HepG2 (cell line): ENCODE measurements around the gene GON4L. TPM values are rescaled to one million over a fixed set of nuclear protein-coding genes. Genes with fewer than 3 reads are reported as not detected.
A peak's percentile ranks its signal among the peaks of the same experiment; 100 is the strongest.
"Not testable (repeated sequence)": the region's sequence is repeated elsewhere in the genome, so short reads cannot be mapped to it uniquely, and the experiment has no call there.

Source experiments
- ATAC-seq: fragments of 200-7000 bp; cut with Tn5 transposase; 3 replicates; pipeline ENCODE4 v1.9.1; 2020; ENCODE audit warnings: mild to moderate bottlenecking, moderate library complexity
- BruUV-seq: library from RNA; stranded (reverse); fragments of 400-500 nt; replicated peaks from 2 replicates; lab custom pipeline; 2021; lab: Mats Ljungman, UMichigan
- CTCF ChIA-PET: fragments of 300-600 bp; formaldehyde crosslinking; extraction: SDS; loops from one replicate; lab custom pipeline; 2021; ENCODE audit warnings: low total read pairs, inconsistent platforms, low intra/inter-chr PET ratio; lab: Yijun Ruan, JAX
- POLR2A ChIA-PET: fragments of 350-600 bp; sonication (Branson Sonifier 250); formaldehyde crosslinking; loops from one replicate; lab custom pipeline; 2020; ENCODE audit warnings: antibody characterized with exemption, inconsistent platforms; lab: Yijun Ruan, JAX
- DNase-seq: peaks from one replicate; pipeline ENCODE4 v3.0.0-alpha.2; 2015; ENCODE audit warnings: low spot score
- FAIRE-seq: peaks from 3 replicates; lab custom pipeline; 2011; peaks lifted over from hg19 to GRCh38; lab: Jason Lieb, UNC
- H2AFZ ChIP-seq: one replicate; pipeline ENCODE4 v1.6.1; 2011; ENCODE audit warnings: low read length, inconsistent platforms
- H3K27ac ChIP-seq: fragments of 300-600 bp; 3 replicates; pipeline ENCODE4 v1.8.0; 2011; ENCODE audit warnings: mixed run types, mild to moderate bottlenecking, mixed read lengths, low read length, inconsistent platforms; ENCODE audit not compliant: insufficient read depth; ENCODE audit errors: extremely low read length
- H3K27me3 ChIP-seq, 2 experiments: fragments of 200-600 bp in 1 of 2; 2 replicates in 1 of 2; 3 replicates in 1 of 2; pipeline versions ENCODE4 v1.6.0 to v1.8.0; 2011; ENCODE audit warnings: low read length in 2 of 2, mild to moderate bottlenecking in 2 of 2, moderate library complexity in 2 of 2, inconsistent platforms in 1 of 2; ENCODE audit not compliant: insufficient read depth in 2 of 2, control insufficient read depth in 1 of 2
- H3K36me3 ChIP-seq, 2 experiments: fragments of 200-600 bp in 1 of 2; replicated peaks in 1 of 2; 2 replicates in 1 of 2; 3 replicates in 1 of 2; pipeline versions ENCODE4 v1.5.1 to v1.8.0; 2011; ENCODE audit warnings: low read length in 2 of 2, inconsistent platforms in 1 of 2; ENCODE audit not compliant: insufficient read depth in 2 of 2, control insufficient read depth in 1 of 2
- H3K4me1 ChIP-seq: 2 replicates; pipeline ENCODE4 v1.5.1; 2012; ENCODE audit warnings: low read length, inconsistent platforms; ENCODE audit not compliant: insufficient read depth
- H3K4me2 ChIP-seq: 2 replicates; pipeline ENCODE4 v1.6.0; 2011; ENCODE audit warnings: low read depth, low read length, inconsistent platforms
- H3K4me3 ChIP-seq, 3 experiments: fragments of 200-600 bp in 1 of 3; sonication (generic), shearing (Covaris generic) in 1 of 3; replicated peaks in 1 of 3; 2 replicates each; pipeline ENCODE4 v1.5.1; 2011 to 2016; ENCODE audit warnings: low read length in 3 of 3, inconsistent platforms in 2 of 3, low read depth in 2 of 3, mild to moderate bottlenecking in 2 of 3, control low read depth in 1 of 3, mixed read lengths in 1 of 3; ENCODE audit not compliant: insufficient read depth in 1 of 3
- H3K79me2 ChIP-seq: one replicate; pipeline ENCODE4 v1.6.1; 2011; ENCODE audit warnings: low read length, inconsistent platforms; ENCODE audit not compliant: insufficient read depth
- H3K9ac ChIP-seq: 2 replicates; pipeline ENCODE4 v1.6.0; 2011; ENCODE audit warnings: mild to moderate bottlenecking, low read depth, low read length, inconsistent platforms; ENCODE audit not compliant: insufficient read depth
- H3K9me3 ChIP-seq: 2 replicates; pipeline ENCODE4 v1.5.1; 2012; ENCODE audit warnings: mild to moderate bottlenecking, low read length
- H4K20me1 ChIP-seq: 2 replicates; pipeline ENCODE4 v1.6.0; 2011; ENCODE audit warnings: inconsistent platforms, mild to moderate bottlenecking, low read length, moderate library complexity; ENCODE audit not compliant: insufficient read depth
- GPBP1L1 ChIP-seq: sonication (generic); formaldehyde crosslinking; IDR thresholded peaks from 2 replicates; pipeline ENCODE4 v1.5.0; 2020; ENCODE audit warnings: mild to moderate bottlenecking, missing genetic modification reagents
- HOXA5 ChIP-seq: sonication (generic); formaldehyde crosslinking; IDR thresholded peaks from 2 replicates; pipeline ENCODE4 v1.4.0; 2020; ENCODE audit warnings: missing genetic modification reagents
- POLR2G ChIP-seq: fragments of 200-400 bp; formaldehyde crosslinking; IDR thresholded peaks from 2 replicates; pipeline ENCODE4 v1.6.1; 2018; ENCODE audit warnings: mild to moderate bottlenecking, low read depth, low read length, moderate library complexity
- WGBS: methylation state at CpG from one replicate; pipeline ENCODE4 v1.1.6; 2017; ENCODE audit warnings: low lambda C conversion rate; 5-methylcytosine and 5-hydroxymethylcytosine counted together
- in situ Hi-C: cut with HindIII; loops from 2 replicates; pipeline ENCODE4 v1.10.0; 2017; ENCODE audit warnings: low pct_unique_long_range_greater_than_20kb; ENCODE audit not compliant: extremely low pct_ligation_motif_present
- intact Hi-C: fragments of 100-400 bp; cut with micrococcal nuclease; formaldehyde crosslinking; loops from one replicate; pipeline ENCODE4 v1.10.0; 2022; ENCODE audit not compliant: unreplicated experiment
- polyA plus RNA-seq, 8 experiments: library from polyadenylated mRNA; depleted of rRNA in 3 of 8; stranded (reverse) in 7 of 8; unstranded in 1 of 8; fragments of >200 nt; fragmentation: Illumina TruSeq in 4 of 8; extraction: Trizol in 4 of 8; gene quantifications; 2 replicates each; pipeline versions ENCODE4 v1.2.1 to v1.2.3, GENCODE V29; 2011 to 2016; ENCODE audit warnings: low read depth in 4 of 8, missing spikeins in 1 of 8, mixed read lengths in 1 of 8; ENCODE audit not compliant: insufficient read depth in 1 of 8
- small RNA-seq, 3 experiments: library from RNA; depleted of rRNA; stranded (forward); fragments of <200 nt; gene quantifications; one replicate each; pipeline ENCODE3, GENCODE V24; 2012; ENCODE audit warnings: low read depth in 2 of 3, low replicate concordance in 1 of 3; ENCODE audit not compliant: insufficient read length in 3 of 3, insufficient read depth in 2 of 3
- total RNA-seq, 5 experiments: library from RNA; depleted of rRNA; stranded (reverse); fragments of >200 nt; fragmentation: Illumina TruSeq; extraction: Trizol; gene quantifications; 2 replicates each; pipeline ENCODE4 v1.2.3, GENCODE V29; 2016; ENCODE audit warnings: low read depth in 1 of 5

Gene GON4L
- total and polyA plus RNA-seq, 2 of the 13 experiments (the other 11 are each of a cell fraction or from before 2014, with no cell fraction given): 14.6 to 19.6 TPM

- 99% methylated on average over 4 of the region's 6 CpGs for WGBS
- peaks cover 18% of the 10 kb centered on the region for H3K4me1 ChIP-seq
- TF ChIP-seq HOXA5 (no peak), POLR2G (no peak), GPBP1L1 (CRISPR knock-in tag) (no peak)
- peaks cover 67% of the 10 kb centered on the region for H3K79me2 ChIP-seq
- FAIRE-seq (no peak), DNase-seq (no peak), ATAC-seq (no peak)
- no peaks in the 10 kb centered on the region for H3K36me3 ChIP-seq
- no peak overlapping the region for H3K4me2 ChIP-seq
- no peak overlapping the region for H3K9ac ChIP-seq
- no peaks in the 10 kb centered on the region for H3K9me3 ChIP-seq
- intact Hi-C loops (no loop called here), in situ Hi-C loops (no loop called here)
- BruUV-seq: no TSS peak
- H3K27ac ChIP-seq: no peak overlapping the region
- POLR2A ChIA-PET: no interaction called here
- H2AFZ ChIP-seq: no peak overlapping the region
- no peaks in the 10 kb centered on the region; a peak in 1 of 5 replicates for H3K27me3 ChIP-seq
- CTCF ChIA-PET: no interaction called here
- no peak overlapping the region for H3K4me3 ChIP-seq
- no peaks in the 10 kb centered on the region for H4K20me1 ChIP-seq
Observed at GRCh38 chr1:155703216-155703615, 153.8 kb downstream of the GON4L start.

GRCh38 chr1:155701675-155702074, 155.3 kb downstream of the GON4L start:
- Histone ChIP-seq H3K4me1 (peaks cover 33% of the 10 kb centered on the region), H3K27ac (peak overlapping the region; percentile 60), H3K79me2 (peaks cover 68% of the 10 kb centered on the region)
- H4K20me1 ChIP-seq, H2AFZ ChIP-seq, H3K9me3 ChIP-seq, BruUV-seq, in situ Hi-C loops, H3K4me3 ChIP-seq, H3K9ac ChIP-seq, CTCF ChIA-PET, POLR2A ChIA-PET, H3K27me3 ChIP-seq, DNase-seq, ATAC-seq, intact Hi-C loops, H3K4me2 ChIP-seq, H3K36me3 ChIP-seq: not testable (repeated sequence)
- WGBS: 22% methylated on average over 2 of the region's 2 CpGs
- FAIRE-seq: peak; percentile 21

Small RNA genes lying within 50 kb of the gene (small RNA-seq; reads per million reads assigned to genes)
- 0 reads per million in 3 experiments for gene RF00015

Other genes starting within 250 kb of the GON4L start
- 12.1 and 25.3 TPM in 2 replicates for gene MSTO1, start 247.0 kb downstream of the GON4L start, total RNA-seq (2016; rRNA removed; fragmentation: Illumina TruSeq; extraction: Trizol)
- gene MSTO1, start 247.0 kb downstream of the GON4L start, polyA plus RNA-seq (2011; rRNA removed): 19.1 and 25.5 TPM in 2 replicates
- gene YY1AP1, start 168.4 kb downstream of the GON4L start, total RNA-seq (2016; rRNA removed; fragmentation: Illumina TruSeq; extraction: Trizol): 28.5 and 33.9 TPM in 2 replicates
- gene YY1AP1, start 168.4 kb downstream of the GON4L start, polyA plus RNA-seq (2011; rRNA removed): 58.3 and 69.4 TPM in 2 replicates
- 133 and 153 TPM in 2 replicates for gene DAP3, start 168.1 kb downstream of the GON4L start, total RNA-seq (2016; rRNA removed; fragmentation: Illumina TruSeq; extraction: Trizol)
- 123 and 129 TPM in 2 replicates for gene DAP3, start 168.1 kb downstream of the GON4L start, polyA plus RNA-seq (2011; rRNA removed)
- gene SYT11, start 2.4 kb upstream of the GON4L start, total RNA-seq (2016; rRNA removed; fragmentation: Illumina TruSeq; extraction: Trizol): 0.08 and 0.22 TPM in 2 replicates
- gene SYT11, start 2.4 kb upstream of the GON4L start, polyA plus RNA-seq (2011; rRNA removed): 0.59 and 0.64 TPM in 2 replicates
- gene RIT1, start 54.1 kb upstream of the GON4L start, total RNA-seq (2016; rRNA removed; fragmentation: Illumina TruSeq; extraction: Trizol): 12.2 and 15.9 TPM in 2 replicates
- gene RIT1, start 54.1 kb upstream of the GON4L start, polyA plus RNA-seq (2011; rRNA removed): 29.3 and 32.2 TPM in 2 replicates
- gene KHDC4, start 77.2 kb upstream of the GON4L start, total RNA-seq (2016; rRNA removed; fragmentation: Illumina TruSeq; extraction: Trizol): 15.9 and 33.5 TPM in 2 replicates
- gene KHDC4, start 77.2 kb upstream of the GON4L start, polyA plus RNA-seq (2011; rRNA removed): 74.5 and 92.0 TPM in 2 replicates
- gene RXFP4, start 84.4 kb upstream of the GON4L start, total RNA-seq (2016; rRNA removed; fragmentation: Illumina TruSeq; extraction: Trizol): 0.38 TPM in 1 of 2 replicates, not detected in the other
- gene RXFP4, start 84.4 kb upstream of the GON4L start, polyA plus RNA-seq (2011; rRNA removed): 1.4 and 1.9 TPM in 2 replicates
- 15.0 and 16.1 TPM in 2 replicates for gene ARHGEF2, start 121.3 kb upstream of the GON4L start, total RNA-seq (2016; rRNA removed; fragmentation: Illumina TruSeq; extraction: Trizol)
- gene ARHGEF2, start 121.3 kb upstream of the GON4L start, polyA plus RNA-seq (2011; rRNA removed): 32.1 and 33.1 TPM in 2 replicates
- 150 and 284 TPM in 2 replicates for gene SSR2, start 163.7 kb upstream of the GON4L start, total RNA-seq (2016; rRNA removed; fragmentation: Illumina TruSeq; extraction: Trizol)
- 442 and 461 TPM in 2 replicates for gene SSR2, start 163.7 kb upstream of the GON4L start, polyA plus RNA-seq (2011; rRNA removed)
- 31.5 and 33.2 TPM in 2 replicates for gene UBQLN4, start 196.6 kb upstream of the GON4L start, total RNA-seq (2016; rRNA removed; fragmentation: Illumina TruSeq; extraction: Trizol)
- 39.8 and 42.0 TPM in 2 replicates for gene UBQLN4, start 196.6 kb upstream of the GON4L start, polyA plus RNA-seq (2011; rRNA removed)
- 66.4 and 84.0 TPM in 2 replicates for gene LAMTOR2, start 197.6 kb upstream of the GON4L start, total RNA-seq (2016; rRNA removed; fragmentation: Illumina TruSeq; extraction: Trizol)
- 36.5 and 44.9 TPM in 2 replicates for gene LAMTOR2, start 197.6 kb upstream of the GON4L start, polyA plus RNA-seq (2011; rRNA removed)
- 0.20 TPM in 1 of 2 replicates, not detected in the other for gene RAB25, start 203.9 kb upstream of the GON4L start, total RNA-seq (2016; rRNA removed; fragmentation: Illumina TruSeq; extraction: Trizol)
- 0.12 and 0.22 TPM in 2 replicates for gene RAB25, start 203.9 kb upstream of the GON4L start, polyA plus RNA-seq (2011; rRNA removed)
- gene MEX3A, start 225.3 kb upstream of the GON4L start, total RNA-seq (2016; rRNA removed; fragmentation: Illumina TruSeq; extraction: Trizol): 7.6 TPM in 2 replicates
- gene MEX3A, start 225.3 kb upstream of the GON4L start, polyA plus RNA-seq (2011; rRNA removed): 9.0 and 9.1 TPM in 2 replicates